Measurements from ENCODE around the gene PERM1. TPM values are rescaled to one million over a fixed set of nuclear protein-coding genes. Genes with fewer than 3 reads are reported as not detected.

Gene PERM1
- total RNA-seq, 1 experiment from 2014 or later: 0.39 TPM

DNA sequence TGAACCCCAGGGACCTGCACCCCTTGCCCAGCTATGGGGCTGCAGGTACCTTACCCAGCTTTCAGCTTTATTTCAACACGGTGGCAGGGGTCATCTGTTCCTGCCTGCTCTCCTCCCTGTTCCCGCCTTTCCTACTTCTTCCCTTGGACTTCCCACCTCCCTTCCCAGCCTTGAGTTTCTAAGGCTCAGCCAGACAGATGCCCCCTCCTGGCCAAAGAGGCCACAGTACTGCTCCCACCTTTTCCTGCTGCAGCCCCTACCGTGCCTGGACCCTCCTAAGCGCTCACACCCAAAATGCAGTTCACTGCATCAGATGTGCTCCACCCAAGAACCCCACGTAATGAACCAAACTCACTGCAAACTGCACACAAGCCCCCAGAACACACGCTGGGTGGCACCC, 30.5 kb downstream of the PERM1 start:
- H3K79me2 ChIP-seq (ENCODE audit: insufficient read depth, low read length): peaks cover 39% of the 10 kb centered on the region
- H3K9me2 ChIP-seq (ENCODE audit: insufficient read depth): no peaks in the 10 kb centered on the region
- ChIA-PET RAD21 (ENCODE audit: low non-redundant PET in 1 of 2, low total read pairs in 2 of 2, uncharacterized antibody in 2 of 2, unreplicated experiment in 2 of 2) (no interaction called here), POLR2A (no interaction called here), CTCF (no interaction called here)
- intact Hi-C loops (cut with micrococcal nuclease): no loop called here
- H3K27me3 ChIP-seq (ENCODE audit: insufficient read depth, low read length): no peaks in the 10 kb centered on the region
- DNase-seq (ENCODE audit: low read depth, low spot score) (no peak), ATAC-seq (peak; percentile 71)
- TF ChIP-seq JUND (IDR thresholded peaks at IDR 0.05) (no peak), MAX (IDR thresholded peaks at IDR 0.05) (no peak), SP1 (IDR thresholded peaks at IDR 0.05; ENCODE audit: low read depth) (no peak), CBX3 (IDR thresholded peaks at IDR 0.05; ENCODE audit: low read depth) (no peak), ZFX (IDR thresholded peaks at IDR 0.05) (no peak), EZH2 (IDR thresholded peaks at IDR 0.05) (no peak), ZNF274 (IDR thresholded peaks at IDR 0.05; ENCODE audit: low read depth, low read length) (no peak), REST (IDR thresholded peaks at IDR 0.05; ENCODE audit: low read depth) (no peak), CTCF (IDR thresholded peaks at IDR 0.05 in 2 of 3, conservative IDR thresholded peaks at IDR 0.05 in 1 of 3; ENCODE audit: borderline replicate concordance in 1 of 3, insufficient read depth in 1 of 3, low read depth in 2 of 3, low read length in 2 of 3) (peak in 2 of 3 experiments; percentile 46 to 55; a peak in 5 of 6 replicates), RAD21 (IDR thresholded peaks at IDR 0.05; ENCODE audit: low read depth) (peak; percentile 37), SIN3A (IDR thresholded peaks at IDR 0.05; ENCODE audit: low read depth) (no peak), SRF (IDR thresholded peaks at IDR 0.05; ENCODE audit: low read depth) (no peak)
- H3K4me2 ChIP-seq (ENCODE audit: low read length): no peak overlapping the region
- BruUV-seq (replicated peaks): no TSS peak
- H3K9me3 ChIP-seq (ENCODE audit: control insufficient read depth in 1 of 2, insufficient read depth in 1 of 2, low read depth in 1 of 2, low read length in 2 of 2): no peaks in the 10 kb centered on the region
- H2AFZ ChIP-seq (ENCODE audit: low read depth, low read length, poor library complexity, severe bottlenecking): no peak overlapping the region
- no peaks in the 10 kb centered on the region for H3K4me1 ChIP-seq (ENCODE audit: control insufficient read depth in 1 of 2, insufficient read depth in 2 of 2, low read length in 2 of 2)
- peaks cover 44 to 83% of the 10 kb centered on the region in 2 experiments for H3K36me3 ChIP-seq (ENCODE audit: control insufficient read depth in 1 of 2, insufficient read depth in 2 of 2, low read length in 2 of 2)
- H4K20me1 ChIP-seq (ENCODE audit: insufficient read depth): no peaks in the 10 kb centered on the region
- H3K9ac ChIP-seq (ENCODE audit: low read length): no peak overlapping the region
- H3K27ac ChIP-seq (ENCODE audit: low read depth, low read length): no peak overlapping the region
- no peak overlapping the region for H3K4me3 ChIP-seq (replicated peaks in 1 of 2; ENCODE audit: low read depth in 1 of 2, low read length in 2 of 2)

All from HCT116 (cell line).